HCT116 (cell line): ENCODE results near the gene ANKMY2. TPM values are rescaled to one million over a fixed set of nuclear protein-coding genes. Genes with fewer than 3 reads are reported as not detected.

ENCODE experiments used
- ATAC-seq: fragments of 200-7000 bp; cut with Tn5 transposase; 2 replicates; pipeline ENCODE4 v1.9.1; 2020; ENCODE audit warnings: mild to moderate bottlenecking, moderate library complexity
- BruUV-seq: library from RNA; stranded (reverse); fragments of 400-500 nt; replicated peaks from 2 replicates; lab custom pipeline; 2021; lab: Mats Ljungman, UMichigan
- CTCF ChIA-PET: fragments of 300-600 bp; sonication (Branson Sonifier 250); formaldehyde crosslinking; loops from one replicate; lab custom pipeline; 2021; ENCODE audit warnings: antibody characterized with exemption; lab: Charles Lee
- POLR2A ChIA-PET: fragments of 300-600, 350-600 bp; sonication (Branson Sonifier 250); formaldehyde crosslinking; loops from one replicate; lab custom pipeline; 2021; ENCODE audit warnings: antibody characterized with exemption; lab: Charles Lee
- RAD21 ChIA-PET, 2 experiments: fragments of 300-600 bp; sonication (Branson Sonifier 250); formaldehyde crosslinking; loops; one replicate each; lab custom pipeline; 2023; ENCODE audit warnings: low total read pairs in 2 of 2; ENCODE audit not compliant: uncharacterized antibody in 2 of 2, unreplicated experiment in 2 of 2, low non-redundant PET in 1 of 2; lab: Charles Lee
- DNase-seq: peaks from one replicate; pipeline ENCODE4 v3.0.0-alpha.2; 2010; ENCODE audit warnings: low read depth, low spot score
- H2AFZ ChIP-seq: fragments of 200-600 bp; shearing (Covaris generic), sonication (generic); 2 replicates; pipeline ENCODE4 v1.6.1; 2017; ENCODE audit warnings: low read depth, mixed run types, mixed read lengths, antibody characterized with exemption, low read length; ENCODE audit not compliant: poor library complexity, severe bottlenecking
- H3K27ac ChIP-seq: 2 replicates; pipeline ENCODE4 v1.5.1; 2012; ENCODE audit warnings: low read depth, low read length
- H3K27me3 ChIP-seq: fragments of 200-600 bp; sonication (generic); 2 replicates; pipeline ENCODE4 v1.6.1; 2016; ENCODE audit warnings: mixed run types, low read length, mixed read lengths; ENCODE audit not compliant: insufficient read depth
- H3K36me3 ChIP-seq, 2 experiments: fragments of 200-500 bp in 1 of 2; fragments of 200-600 bp in 1 of 2; sonication (Bioruptor generic) in 1 of 2; sonication (generic) in 1 of 2; 2 replicates each; pipeline versions ENCODE4 v1.5.1 to v1.6.1; 2014 to 2016; ENCODE audit warnings: low read length in 2 of 2, inconsistent platforms in 1 of 2, mixed read lengths in 1 of 2, mixed run types in 1 of 2; ENCODE audit not compliant: insufficient read depth in 2 of 2, control insufficient read depth in 1 of 2
- H3K4me1 ChIP-seq, 2 experiments: fragments of 200-600 bp in 1 of 2; sonication (generic) in 1 of 2; 2 replicates each; pipeline versions ENCODE4 v1.5.1 to v1.6.1; 2012 to 2017; ENCODE audit warnings: low read length in 2 of 2, inconsistent platforms in 1 of 2, mild to moderate bottlenecking in 1 of 2, mixed read lengths in 1 of 2, mixed run types in 1 of 2, moderate library complexity in 1 of 2; ENCODE audit not compliant: insufficient read depth in 2 of 2, control insufficient read depth in 1 of 2
- H3K4me2 ChIP-seq: fragments of 200-600 bp; sonication (generic); 2 replicates; pipeline ENCODE4 v1.6.1; 2017; ENCODE audit warnings: mixed run types, low read length, mixed read lengths
- H3K4me3 ChIP-seq, 2 experiments: fragments of 200-600 bp in 1 of 2; sonication (generic) in 1 of 2; replicated peaks in 1 of 2; 2 replicates each; pipeline ENCODE4 v1.5.1; 2011 to 2016; ENCODE audit warnings: low read length in 2 of 2, control low read depth in 1 of 2, low read depth in 1 of 2, mild to moderate bottlenecking in 1 of 2, mixed read lengths in 1 of 2, mixed run types in 1 of 2
- H3K79me2 ChIP-seq: fragments of 200-600 bp; sonication (generic); 2 replicates; pipeline ENCODE4 v1.6.1; 2017; ENCODE audit warnings: mild to moderate bottlenecking, mixed run types, low read length, moderate library complexity, mixed read lengths; ENCODE audit not compliant: insufficient read depth
- H3K9ac ChIP-seq: fragments of 200-600 bp; sonication (generic); 2 replicates; pipeline ENCODE4 v1.6.1; 2016; ENCODE audit warnings: low read length, mixed read lengths
- H3K9me2 ChIP-seq: fragments of 200-600 bp; sonication (generic), shearing (Covaris generic); 2 replicates; pipeline ENCODE4 v1.6.1; 2017; ENCODE audit warnings: mixed run types, mild to moderate bottlenecking, moderate library complexity; ENCODE audit not compliant: insufficient read depth
- H3K9me3 ChIP-seq, 2 experiments: fragments of 200-500 bp in 1 of 2; fragments of 200-600 bp in 1 of 2; sonication (Bioruptor generic) in 1 of 2; sonication (generic) in 1 of 2; 2 replicates each; pipeline ENCODE4 v1.6.1; 2014 to 2017; ENCODE audit warnings: low read length in 2 of 2, mixed read lengths in 2 of 2, inconsistent platforms in 1 of 2, low read depth in 1 of 2, mild to moderate bottlenecking in 1 of 2, mixed run types in 1 of 2, moderate library complexity in 1 of 2; ENCODE audit not compliant: control insufficient read depth in 1 of 2, insufficient read depth in 1 of 2
- H4K20me1 ChIP-seq: fragments of 200-600 bp; sonication (generic), shearing (Covaris generic); 2 replicates; pipeline ENCODE4 v1.6.1; 2017; ENCODE audit warnings: mixed run types, mild to moderate bottlenecking, moderate library complexity; ENCODE audit not compliant: insufficient read depth
- CBX3 ChIP-seq: IDR thresholded peaks from 2 replicates; pipeline ENCODE4 v1.6.1; 2012; ENCODE audit warnings: low read depth
- CEBPB ChIP-seq: IDR thresholded peaks from 2 replicates; pipeline ENCODE4 v1.6.1; 2012; ENCODE audit warnings: low read depth
- EZH2phosphoT487 ChIP-seq: fragments of 200-600 bp; IDR thresholded peaks from 2 replicates; pipeline ENCODE4 v1.6.1; 2018; ENCODE audit warnings: antibody characterized with exemption, borderline replicate concordance
- REST ChIP-seq: IDR thresholded peaks from 2 replicates; pipeline ENCODE4 v1.6.1; 2012; ENCODE audit warnings: low read depth
- ZFX ChIP-seq: fragments of 450-650 bp; IDR thresholded peaks from 2 replicates; pipeline ENCODE4 v1.6.1; 2017
- intact Hi-C: fragments of 100-400 bp; cut with micrococcal nuclease; formaldehyde crosslinking; loops from 2 replicates; pipeline ENCODE4 v1.10.0; 2022
- total RNA-seq: library from RNA; stranded (reverse); gene quantifications from one replicate; pipeline ENCODE4 v1.2.1, GENCODE V29; 2021; ENCODE audit not compliant: unreplicated experiment

ANKMY2 gene
- total RNA-seq, 1 experiment from 2014 or later, result 24.9 TPM

GRCh38 chr7:16693601-16694318 is 48.2 kb upstream of the ANKMY2 start:
- CTCF ChIA-PET, result no interaction called here
- Histone ChIP-seq H3K79me2 (no peaks in the 10 kb centered on the region; the same call in none of the 2 replicates), H3K9ac (no peak overlapping the region), H3K9me2 (no peaks in the 10 kb centered on the region), H3K4me1 (no peaks in the 10 kb centered on the region), H3K4me2 (no peak overlapping the region), H4K20me1 (no peaks in the 10 kb centered on the region), H3K27me3 (no peaks in the 10 kb centered on the region), H3K9me3 (no peaks in the 10 kb centered on the region), H3K4me3 (no peak overlapping the region), H2AFZ (no peak overlapping the region), H3K36me3 (peaks cover 45 to 54% of the 10 kb centered on the region in 2 experiments), H3K27ac (no peak overlapping the region)
- TF ChIP-seq EZH2phosphoT487 (no peak), REST (no peak), ZFX (no peak), CEBPB (no peak), CBX3 (no peak)
- ATAC-seq, result no peak
- BruUV-seq, result no TSS peak
- POLR2A ChIA-PET, result no interaction called here
- no peak for DNase-seq
- RAD21 ChIA-PET, result no interaction called here
- intact Hi-C loops, result no loop called here

- TF ChIP-seq CBX3, result no peak
- intact Hi-C loops, result no loop called here
- ChIA-PET CTCF (no interaction called here), RAD21 (no interaction called here), POLR2A (no interaction called here)
- Histone ChIP-seq H3K4me1 (no peaks in the 10 kb centered on the region), H3K27ac (no peak overlapping the region), H3K79me2 (no peaks in the 10 kb centered on the region; the same call in 1 of the 2 replicates), H3K9me2 (no peaks in the 10 kb centered on the region), H3K27me3 (no peaks in the 10 kb centered on the region), H4K20me1 (no peaks in the 10 kb centered on the region), H3K9ac (no peak overlapping the region), H3K4me2 (no peak overlapping the region), H3K36me3 (peaks cover 33 to 35% of the 10 kb centered on the region in 2 experiments), H3K4me3 (no peak overlapping the region), H2AFZ (no peak overlapping the region), H3K9me3 (no peaks in the 10 kb centered on the region)
- ATAC-seq (no peak), DNase-seq (no peak)
- no TSS peak for BruUV-seq
These were observed 45.7 kb upstream of the ANKMY2 start for GRCh38 chr7:16691241-16691640.
